GM11168 (cell line): ENCODE data around the gene BABAM1.

Experiments used
- in situ Hi-C: fragments of 300-500 bp; cut with MboI; formaldehyde crosslinking; loops from one replicate; pipeline ENCODE4 v1.12.0; 2022; ENCODE audit warnings: low sequenced_read_pairs; ENCODE audit not compliant: unreplicated experiment

Gene BABAM1

DNA sequence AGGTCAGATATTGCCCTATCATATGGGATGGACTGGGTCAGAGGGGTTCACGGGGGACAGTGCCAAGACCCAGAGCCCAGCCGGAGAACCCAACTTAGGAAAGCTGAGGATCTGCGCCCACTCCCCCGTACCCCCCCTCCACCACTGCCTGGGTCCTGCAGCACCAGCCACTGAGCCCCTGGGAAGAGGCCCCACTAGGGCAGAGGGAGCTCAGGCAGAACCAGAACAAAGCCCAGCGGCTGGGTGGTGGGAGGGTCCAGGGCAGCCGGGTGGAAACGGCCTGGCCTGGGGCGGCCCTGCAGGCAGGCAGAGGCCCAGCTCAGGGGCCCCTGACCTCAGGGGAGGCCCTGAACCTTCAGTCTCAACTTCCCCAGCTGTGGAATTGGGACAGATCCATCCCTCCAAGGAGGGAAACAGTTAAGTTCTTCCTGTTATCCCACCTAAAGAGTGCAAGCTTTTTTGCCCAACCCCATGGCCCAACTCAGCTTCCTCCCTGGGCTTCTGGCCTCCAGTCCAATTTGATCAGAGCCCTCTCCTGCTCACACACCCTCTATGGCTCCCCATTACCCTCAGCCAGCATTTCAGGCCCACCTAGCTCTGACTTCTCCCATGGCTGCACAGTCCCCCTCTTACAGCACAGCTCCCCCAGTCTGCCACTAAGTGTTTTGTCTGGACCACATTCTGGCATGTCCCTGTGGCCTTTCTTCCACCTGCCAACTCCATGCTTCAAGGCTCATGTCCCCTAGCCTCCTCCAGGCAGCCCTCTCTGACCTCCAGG is 24.6 kb upstream of the BABAM1 start:
- in situ Hi-C loops: no loop called here

DNA sequence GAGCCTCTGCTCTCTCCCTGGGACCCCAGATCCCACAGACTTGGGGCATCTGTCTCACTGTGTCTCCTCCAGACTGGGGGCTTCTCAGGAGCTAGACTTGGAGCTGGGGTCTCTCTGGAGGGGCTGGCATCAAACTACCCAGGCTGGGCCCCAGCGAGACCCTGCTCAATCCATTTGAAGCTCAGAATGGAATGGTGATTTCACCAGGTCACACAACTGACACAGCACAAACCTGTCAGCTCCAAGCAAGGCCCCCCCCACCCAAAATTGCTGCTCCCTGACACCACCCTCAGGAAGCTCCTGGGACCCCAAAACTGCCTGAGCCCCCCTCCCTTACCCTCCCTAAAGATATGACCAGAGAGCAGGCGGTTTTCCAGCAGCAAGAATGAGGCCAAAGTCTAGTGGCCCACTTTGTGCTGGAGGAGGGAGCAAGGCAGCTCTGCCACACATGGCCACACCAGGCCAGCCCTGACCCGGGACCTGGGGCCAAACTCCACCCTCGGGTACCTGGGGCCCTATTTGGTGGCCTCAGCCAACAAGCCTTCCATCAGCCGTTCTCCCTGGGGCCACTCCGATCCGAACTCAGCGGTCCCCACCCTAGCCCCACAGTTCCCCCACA is 23.9 kb upstream of the BABAM1 start:
- in situ Hi-C loops: no loop called here

DNA sequence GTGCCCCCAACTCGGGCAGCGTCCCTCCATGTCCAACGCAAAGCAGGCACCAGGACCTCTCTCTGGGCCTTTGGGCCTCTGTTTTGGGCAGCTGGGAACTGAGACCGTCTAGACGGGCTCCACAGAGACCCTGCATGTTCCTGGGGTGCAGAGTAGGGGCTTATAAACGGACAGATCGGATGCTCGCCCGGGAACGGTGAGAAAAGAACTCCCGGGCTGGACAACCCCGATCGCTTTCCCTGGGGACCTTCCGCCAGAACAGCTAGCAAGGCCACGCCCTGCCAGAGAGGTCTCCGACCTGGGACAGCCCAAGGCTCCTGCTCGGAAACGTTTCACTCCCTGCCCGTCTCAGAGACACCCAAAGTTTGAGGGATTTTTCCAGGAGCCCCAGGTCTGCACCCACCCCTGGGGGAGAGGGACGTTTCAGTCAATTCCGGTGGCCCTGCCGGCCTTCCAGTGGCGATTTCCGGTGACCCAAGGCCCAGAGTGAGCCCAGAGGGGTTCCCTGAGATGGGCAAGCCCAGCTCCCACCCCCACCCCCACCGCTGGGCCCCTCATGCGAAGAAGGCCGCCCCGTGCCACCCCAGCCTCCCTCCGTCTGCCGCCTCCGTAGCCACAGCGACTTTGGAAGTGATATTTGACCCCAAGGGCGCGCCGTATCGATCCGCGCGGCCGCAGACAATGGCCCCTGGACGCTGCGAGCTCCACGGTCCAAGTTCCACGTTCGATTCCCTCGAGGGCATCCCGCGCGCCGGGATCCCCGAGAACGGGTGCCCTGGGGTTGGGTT is 23.2 kb upstream of the BABAM1 start:
- in situ Hi-C loops: no loop called here

DNA sequence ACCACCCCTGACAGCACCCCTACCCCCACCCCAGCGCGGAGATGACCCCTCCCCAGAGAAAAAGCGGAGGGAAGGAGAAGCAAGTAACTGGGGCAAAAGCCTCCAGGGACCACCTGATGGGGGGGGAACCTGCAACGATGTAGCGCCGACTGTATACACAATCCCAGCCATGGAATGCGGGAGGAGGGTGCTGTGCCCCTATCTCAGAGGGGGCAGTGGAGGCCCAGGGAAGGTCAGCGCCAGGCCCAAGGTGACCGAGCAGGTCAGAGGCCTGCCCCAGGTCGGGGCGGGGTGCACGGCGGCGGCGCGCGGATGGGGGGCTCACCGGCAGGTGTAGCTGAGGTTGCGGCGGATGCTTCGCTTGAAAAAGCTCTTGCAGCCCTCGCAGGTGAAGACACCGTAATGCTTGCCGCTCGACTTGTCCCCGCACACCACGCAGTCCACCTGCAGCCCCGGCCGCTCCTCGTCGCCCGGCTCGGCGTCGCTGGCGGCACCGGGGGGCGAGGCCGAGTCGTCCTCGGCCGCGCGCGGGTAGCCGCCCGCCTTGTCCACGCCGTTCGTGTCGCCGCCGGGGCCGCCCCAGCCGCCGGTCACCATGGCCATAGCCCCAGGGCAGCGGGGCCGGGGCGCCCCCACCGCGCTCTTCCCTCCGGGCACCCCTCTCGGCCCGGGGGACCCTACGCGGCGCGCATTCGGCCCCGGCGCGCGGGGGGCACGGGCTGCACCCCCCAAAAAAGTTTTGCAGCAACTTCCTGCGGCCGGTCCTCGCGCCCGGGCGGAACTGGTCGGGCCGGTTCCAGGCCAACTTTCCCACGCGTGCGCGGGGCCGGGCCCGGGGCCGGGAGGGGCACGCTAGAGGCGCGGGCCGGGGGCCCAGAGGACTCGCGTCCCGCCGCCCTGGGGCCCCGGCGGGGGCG is 22.4 kb upstream of the BABAM1 start:
- in situ Hi-C loops: no loop called here

DNA sequence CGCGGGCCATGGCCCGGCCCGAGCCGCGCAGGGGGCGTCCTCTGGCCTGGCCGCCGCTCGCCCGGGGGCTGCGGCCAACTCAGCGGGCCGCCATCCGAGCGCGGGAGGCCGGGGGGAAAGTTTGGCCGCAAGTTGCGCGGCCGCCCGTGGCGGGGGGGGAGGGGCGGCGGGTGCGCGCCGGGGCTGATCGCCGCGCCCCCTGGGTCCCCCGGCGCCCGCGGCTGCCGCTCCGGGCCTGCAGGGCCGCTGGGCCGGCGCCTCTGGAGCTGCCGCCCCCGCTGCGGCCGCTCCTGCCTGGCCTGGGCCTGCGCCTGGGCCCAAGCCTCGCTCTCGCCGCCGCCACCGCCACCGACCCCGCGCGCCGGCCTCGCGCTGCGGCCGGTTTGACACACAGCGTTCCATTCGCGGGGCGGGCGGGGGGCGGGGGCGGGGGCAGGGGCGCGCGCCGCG is 21.7 kb upstream of the BABAM1 start, which contains the start of gene NR2F6:
TSS of gene NR2F6 (minus strand) at position 385 of the 450 bp plus-strand sequence. CDS start 699 bp downstream, outside the sequence.
- in situ Hi-C loops: no loop called here

DNA sequence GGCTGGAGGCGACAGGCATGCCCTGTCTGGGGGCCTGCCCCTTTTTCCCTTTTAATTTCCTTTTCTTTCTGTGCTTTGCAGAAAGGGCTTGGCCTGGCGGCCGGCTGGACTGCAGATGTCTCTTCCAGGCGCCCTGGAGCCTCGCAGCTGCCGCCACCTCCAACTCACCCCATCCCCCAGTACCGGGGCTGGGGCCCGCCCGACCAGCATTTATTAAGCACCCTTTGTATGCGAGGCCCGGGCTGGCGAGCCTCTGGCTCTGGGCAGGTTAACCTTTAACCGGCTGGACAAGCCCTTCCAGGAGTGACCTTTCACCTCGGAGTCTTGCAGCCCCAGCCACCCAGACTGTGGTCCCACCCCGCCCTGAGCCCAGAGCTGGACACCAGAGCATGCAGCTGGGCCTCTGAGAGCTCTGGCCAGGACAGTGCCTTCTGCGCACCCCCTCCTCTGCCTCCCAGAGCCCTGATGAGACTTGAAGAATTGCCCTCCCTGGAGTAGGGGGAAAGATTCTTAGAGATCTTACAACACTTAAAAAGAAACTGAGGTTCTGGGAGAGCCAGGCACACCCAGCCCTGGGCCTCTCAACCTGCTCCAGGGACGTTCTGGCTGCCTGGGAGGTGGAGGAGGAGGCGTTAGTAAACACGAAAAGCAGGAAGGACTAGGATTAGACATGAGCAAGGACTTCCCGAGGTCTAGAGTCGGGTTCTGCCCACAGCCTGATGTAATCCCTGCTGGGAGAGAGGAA is 20.4 kb upstream of the BABAM1 start:
- in situ Hi-C loops: no loop called here

DNA sequence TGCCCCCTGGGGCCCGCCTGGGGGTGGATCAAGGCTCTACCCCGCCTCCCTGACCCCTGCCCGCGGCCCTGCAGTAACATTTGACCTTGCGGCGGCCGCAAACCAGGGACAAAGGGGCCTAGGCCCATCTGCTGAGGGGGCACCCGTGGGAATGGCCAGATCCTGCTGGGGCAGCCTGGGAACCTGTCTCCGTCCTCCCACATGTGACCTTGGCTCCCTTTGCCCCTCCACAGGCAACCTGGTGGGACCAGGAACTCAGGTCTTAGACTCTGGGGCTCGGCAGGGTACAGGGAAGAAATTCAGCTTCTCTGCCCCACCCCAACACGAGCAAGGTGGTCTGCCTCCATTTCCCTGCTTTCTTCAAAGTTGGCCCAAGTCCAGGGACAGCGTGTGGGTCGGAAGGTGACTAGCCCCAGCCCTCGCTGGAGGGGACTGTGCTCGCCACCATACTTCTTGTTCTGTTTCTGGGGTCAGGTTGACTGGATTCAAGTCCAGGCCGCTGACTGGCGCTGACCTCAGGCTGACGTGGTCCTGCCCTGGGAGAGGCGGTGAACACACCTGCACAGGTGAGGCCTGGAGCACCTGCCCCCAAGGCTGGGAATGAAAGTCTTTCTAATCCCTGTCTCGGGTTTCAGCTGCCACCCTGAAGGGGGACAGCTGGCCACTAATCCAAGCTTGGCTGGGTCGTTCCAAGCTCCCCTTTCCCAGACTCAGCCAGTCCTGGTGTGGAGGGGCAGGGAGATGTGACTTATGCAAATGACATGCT is 19.0 kb upstream of the BABAM1 start:
- in situ Hi-C loops: no loop called here

DNA sequence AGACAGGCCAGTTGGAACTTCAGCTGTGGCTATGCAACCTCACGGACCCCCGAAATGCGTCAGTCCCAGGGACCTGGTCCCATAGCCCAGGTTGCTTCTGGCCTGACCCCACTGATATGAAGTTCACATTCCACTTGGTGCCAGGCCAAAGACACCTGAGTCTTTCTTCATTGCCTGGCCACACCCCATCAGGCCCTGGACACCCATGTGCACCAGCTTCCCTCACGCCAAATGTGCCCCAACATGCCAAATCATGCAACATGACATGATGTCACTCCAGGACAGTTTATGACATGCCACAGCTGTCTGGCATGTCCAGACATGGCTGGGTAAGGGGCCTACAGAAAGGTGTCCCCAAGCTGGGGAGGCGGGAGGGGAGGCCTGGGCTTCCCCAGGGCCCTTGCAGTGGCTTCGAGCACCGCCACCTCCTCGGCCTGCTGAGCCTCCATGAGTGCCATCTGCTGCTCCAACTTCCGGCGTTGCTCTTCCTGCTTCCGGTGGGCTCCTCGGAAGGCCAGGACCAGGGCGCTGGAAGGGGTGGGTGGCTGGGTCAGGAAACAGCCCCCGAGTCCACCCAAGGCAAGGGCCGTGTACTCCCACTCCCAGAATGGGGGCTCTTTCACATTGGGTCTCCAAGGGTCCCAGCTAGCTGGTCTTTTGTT is 17.2 kb upstream of the BABAM1 start:
- in situ Hi-C loops: no loop called here

DNA sequence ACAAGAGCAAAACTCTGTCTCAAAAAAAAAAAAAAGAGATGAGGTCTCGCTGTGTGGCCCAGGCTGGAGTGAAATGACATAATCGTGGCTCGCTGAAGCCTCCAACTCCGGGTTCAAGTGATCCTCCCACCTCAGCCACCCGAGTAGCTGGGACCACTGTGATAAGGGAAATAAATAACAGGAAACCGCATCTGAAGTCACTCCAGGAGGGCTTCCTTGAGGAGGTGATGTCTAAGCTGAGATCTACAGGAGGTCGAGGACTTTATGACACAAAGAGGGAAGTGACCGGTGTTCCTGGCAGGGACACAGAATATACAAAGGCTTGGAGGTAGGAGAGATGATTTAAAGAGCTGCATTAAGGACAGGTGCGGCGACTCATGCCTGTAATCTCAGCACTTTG is 12.6 kb upstream of the BABAM1 start:
- in situ Hi-C loops: no loop called here

DNA sequence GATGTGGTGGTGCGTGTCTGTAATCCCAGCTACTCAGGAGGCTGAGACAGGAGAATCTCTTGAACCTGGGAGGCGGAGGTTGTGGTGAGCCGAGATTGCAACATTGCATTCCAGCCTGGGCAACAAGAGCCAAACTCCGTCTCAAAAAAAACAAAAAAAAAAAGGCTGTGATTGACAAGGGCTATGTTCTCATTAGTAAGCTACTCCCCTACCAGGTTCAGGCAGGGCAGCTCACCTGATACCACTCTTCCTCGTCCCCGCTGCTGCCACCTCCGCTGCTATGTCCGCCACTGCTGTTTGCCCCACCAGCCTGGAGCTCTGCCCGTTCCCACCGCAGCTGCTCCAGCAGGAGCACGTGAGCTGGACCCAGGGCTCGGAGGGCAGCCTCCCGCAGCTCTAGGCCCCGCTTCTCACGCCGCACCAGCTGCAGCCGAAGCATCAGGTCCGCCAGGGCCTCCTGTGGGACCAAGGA is 12.1 kb upstream of the BABAM1 start:
- in situ Hi-C loops: no loop called here

DNA sequence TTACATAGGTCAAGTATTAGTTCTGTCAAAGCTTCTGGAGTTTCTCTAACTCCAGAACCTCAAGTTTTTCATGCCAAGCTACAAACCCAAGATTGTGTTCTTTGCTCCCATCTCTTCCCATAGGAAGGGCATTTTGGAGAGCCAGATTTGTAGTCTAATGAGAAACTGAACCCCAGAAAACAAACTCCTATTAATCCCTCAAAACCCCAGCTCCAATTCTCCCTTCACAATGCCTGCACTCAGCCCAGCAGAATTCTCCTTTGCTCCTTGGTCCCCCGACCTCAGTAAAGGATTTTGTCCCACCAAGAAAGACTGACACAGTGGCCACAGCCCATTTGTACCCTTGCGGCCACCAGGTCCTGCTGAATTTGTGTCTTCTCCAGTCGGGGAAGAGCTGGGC is 11.1 kb upstream of the BABAM1 start:
- in situ Hi-C loops: no loop called here

DNA sequence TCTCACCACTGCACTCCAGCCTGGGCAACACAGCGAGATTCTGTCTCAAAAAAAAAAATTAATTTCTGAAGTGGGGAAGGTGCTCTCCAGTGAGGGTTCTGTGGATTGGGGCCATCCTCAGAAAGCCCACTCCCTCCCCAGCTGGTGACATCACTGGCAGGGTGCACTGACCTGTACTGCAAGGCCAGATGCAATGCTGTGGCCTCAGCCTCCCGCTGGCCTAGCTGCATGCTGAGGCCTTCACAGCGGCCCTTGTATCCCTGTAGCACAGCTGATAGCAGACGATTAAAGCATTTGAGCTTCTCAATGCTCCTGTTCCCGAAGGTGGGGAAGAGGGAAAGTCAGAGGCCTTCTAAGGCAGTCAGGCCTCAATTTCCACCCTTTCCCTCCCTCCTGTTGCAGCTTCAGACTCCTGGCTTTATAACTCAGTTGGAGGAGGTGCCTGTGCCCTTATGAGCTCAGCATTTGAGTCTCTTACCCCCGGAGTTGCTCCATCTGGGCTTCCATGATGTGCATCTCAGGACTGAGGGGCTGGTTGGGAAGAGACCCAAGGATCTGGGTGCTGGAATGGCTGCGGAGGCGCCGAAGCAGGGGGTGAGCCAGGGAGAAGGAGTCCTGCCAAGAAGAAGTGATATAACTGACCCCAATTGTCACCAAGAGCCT is 8.0 kb upstream of the BABAM1 start:
- in situ Hi-C loops: no loop called here

DNA sequence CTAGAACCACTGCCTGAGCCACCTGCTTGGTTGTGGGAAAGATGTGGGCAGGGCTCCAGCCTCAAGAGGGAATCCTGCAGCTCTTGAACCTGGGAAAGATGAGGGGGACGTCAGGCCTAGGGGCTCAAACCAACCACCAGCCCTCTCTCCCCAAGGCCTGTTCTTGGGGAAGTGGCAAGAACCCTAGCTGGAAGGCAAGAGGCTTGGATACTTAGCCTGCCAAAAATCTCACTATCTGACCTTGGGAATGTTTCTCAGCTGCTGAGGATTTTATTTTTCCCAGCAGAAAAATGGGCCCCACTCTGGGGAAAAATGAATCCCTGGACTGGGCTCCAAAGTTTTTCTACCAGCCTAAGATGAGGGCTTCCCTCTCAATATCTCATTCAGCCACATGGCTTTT is 7.3 kb upstream of the BABAM1 start:
- in situ Hi-C loops: no loop called here

DNA sequence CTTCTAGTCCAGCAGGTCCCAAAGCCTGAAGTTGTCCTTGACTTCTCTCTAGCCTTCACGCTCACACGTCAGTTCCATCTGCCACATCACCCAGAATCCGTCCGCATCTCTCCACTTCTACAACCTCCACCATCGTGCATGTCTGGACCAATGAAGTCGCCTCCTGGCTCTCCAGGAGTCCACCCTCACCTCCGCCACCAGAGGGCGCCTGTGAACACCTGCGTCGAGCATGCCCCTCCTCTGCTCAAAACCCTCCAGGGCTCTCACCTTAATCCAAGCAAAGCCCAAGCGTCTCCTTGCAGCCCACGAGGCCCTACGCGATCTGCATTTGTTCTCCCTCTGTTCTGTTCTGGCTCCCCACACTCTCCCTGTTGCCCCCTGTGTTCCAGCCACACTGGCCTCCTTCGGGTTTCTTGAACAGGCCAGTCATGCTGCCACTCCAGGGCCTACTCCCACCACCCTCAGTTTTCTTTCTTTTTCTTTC is 6.4 kb upstream of the BABAM1 start:
- in situ Hi-C loops: no loop called here

DNA sequence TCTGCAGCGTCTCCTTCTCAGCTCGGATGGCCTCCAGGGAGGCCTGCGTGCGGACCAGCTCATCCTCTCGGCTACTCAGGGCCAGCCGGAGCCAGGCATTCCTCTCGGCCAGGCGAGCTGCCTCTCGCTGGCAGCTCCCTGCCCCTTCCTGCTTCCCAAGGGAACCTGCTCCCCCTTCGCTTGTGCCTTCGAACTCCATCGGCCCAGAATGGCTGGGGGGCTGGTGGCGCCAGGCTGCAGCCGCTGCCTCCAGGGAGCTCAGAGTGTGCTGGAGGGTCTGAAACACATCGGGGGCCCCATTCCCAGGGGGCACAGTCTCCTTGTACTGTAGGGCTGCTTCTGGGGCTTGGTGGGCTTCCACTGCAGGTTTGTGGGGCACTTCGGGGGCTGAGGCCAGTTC is 4.7 kb upstream of the BABAM1 start:
- in situ Hi-C loops: no loop called here

DNA sequence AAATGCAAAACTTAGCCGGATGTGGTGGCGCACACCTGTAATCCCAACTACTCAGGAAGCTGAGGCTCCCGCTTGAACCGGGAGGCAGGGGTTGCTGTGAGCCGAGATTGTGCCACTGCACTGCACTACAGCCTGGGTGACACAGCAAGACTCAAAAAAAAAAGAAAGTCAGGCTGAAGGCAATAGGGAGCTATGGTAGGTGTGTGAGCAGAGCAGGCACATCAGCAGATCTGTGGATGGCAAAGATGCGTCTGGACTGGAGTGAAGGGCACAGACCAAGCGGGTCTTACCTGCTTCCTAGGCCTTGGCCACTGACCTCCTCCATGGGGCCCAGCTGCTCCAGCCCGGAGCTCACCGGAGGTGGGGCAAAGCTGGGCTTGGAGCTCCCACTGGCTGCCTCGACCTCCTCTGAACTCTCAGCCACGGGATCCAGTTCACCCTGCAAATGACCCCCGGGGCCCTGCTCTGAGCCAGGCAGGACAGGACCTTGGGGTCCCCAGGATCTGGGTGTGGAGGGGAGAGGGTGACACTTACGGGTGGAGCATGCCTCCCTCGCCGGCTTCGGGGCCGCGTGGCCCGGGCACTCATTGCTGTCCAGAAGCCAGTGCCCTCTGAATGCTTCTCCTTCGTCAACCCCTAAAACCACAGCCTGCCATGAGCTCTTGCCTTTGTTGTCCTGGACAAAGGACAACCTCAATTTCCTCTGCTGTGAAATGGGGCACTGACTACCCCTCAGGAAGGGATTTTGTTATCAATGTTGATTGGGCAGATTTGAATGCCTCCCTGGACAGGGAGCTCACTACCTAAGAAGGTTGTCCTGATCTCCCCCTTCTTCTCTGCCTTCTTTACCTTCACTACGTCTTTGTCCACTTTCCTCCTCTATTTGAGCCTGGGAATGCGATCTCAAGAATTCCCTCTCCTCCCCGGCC is 3.3 kb upstream of the BABAM1 start:
- in situ Hi-C loops: no loop called here
